Trophoblast cell (in vitro differentiated cells and primary cell): ENCODE measurements around the gene MYL12A.

Experiments used
- DNase-seq, 2 donors: peaks; one replicate each; pipeline ENCODE4 v3.0.0-alpha.2; 2016
- H2AFZ ChIP-seq: 2 replicates; pipeline ENCODE4 v1.6.1; 2013; ENCODE audit warnings: low read length, moderate library complexity, mild to moderate bottlenecking; ENCODE audit not compliant: insufficient read depth, poor library complexity
- H2AK5ac ChIP-seq: 2 replicates; pipeline ENCODE4 v1.6.1; 2013; ENCODE audit warnings: mild to moderate bottlenecking, low read length
- H2BK120ac ChIP-seq: 2 replicates; pipeline ENCODE4 v1.6.1; 2013; ENCODE audit warnings: low read length, mild to moderate bottlenecking, moderate library complexity; ENCODE audit not compliant: insufficient read depth, poor library complexity
- H2BK12ac ChIP-seq: 2 replicates; pipeline ENCODE4 v1.6.1; 2013; ENCODE audit warnings: mild to moderate bottlenecking, low read length, moderate library complexity
- H2BK5ac ChIP-seq: 2 replicates; pipeline ENCODE4 v1.6.1; 2013; ENCODE audit warnings: low read length, low read depth, moderate library complexity, mild to moderate bottlenecking; ENCODE audit not compliant: poor library complexity
- H3K14ac ChIP-seq: 2 replicates; pipeline ENCODE4 v1.6.1; 2013; ENCODE audit warnings: mild to moderate bottlenecking, low read length
- H3K18ac ChIP-seq: 2 replicates; pipeline ENCODE4 v1.6.1; 2013; ENCODE audit warnings: mild to moderate bottlenecking, low read length
- H3K23ac ChIP-seq: 2 replicates; pipeline ENCODE4 v1.6.1; 2013; ENCODE audit warnings: low read length
- H3K27ac ChIP-seq: 2 replicates; pipeline ENCODE4 v1.5.1; 2013; ENCODE audit warnings: low read depth, mild to moderate bottlenecking, inconsistent platforms, low read length, moderate library complexity
- H3K27me3 ChIP-seq: 2 replicates; pipeline ENCODE4 v1.6.1; 2013; ENCODE audit warnings: inconsistent platforms, mild to moderate bottlenecking, low read length, moderate library complexity; ENCODE audit not compliant: insufficient read depth
- H3K36me3 ChIP-seq, 2 experiments: 1 replicate in 1 of 2; 2 replicates in 1 of 2; pipeline ENCODE4 v1.6.1; 2013; ENCODE audit warnings: low read length in 2 of 2, mild to moderate bottlenecking in 2 of 2, moderate library complexity in 1 of 2; ENCODE audit not compliant: insufficient read depth in 2 of 2, control insufficient read depth in 1 of 2
- H3K4ac ChIP-seq: 2 replicates; pipeline ENCODE4 v1.6.1; 2013; ENCODE audit warnings: low read depth, mild to moderate bottlenecking, low read length, moderate library complexity
- H3K4me1 ChIP-seq, 2 experiments: 1 replicate in 1 of 2; 2 replicates in 1 of 2; pipeline ENCODE4 v1.6.1; 2013; ENCODE audit warnings: low read length in 2 of 2, mild to moderate bottlenecking in 2 of 2, moderate library complexity in 1 of 2; ENCODE audit not compliant: insufficient read depth in 2 of 2, control insufficient read depth in 1 of 2
- H3K4me2 ChIP-seq: 2 replicates; pipeline ENCODE4 v1.6.1; 2013; ENCODE audit warnings: inconsistent platforms, mild to moderate bottlenecking, low read length, moderate library complexity
- H3K4me3 ChIP-seq: 2 replicates; pipeline ENCODE4 v1.5.1; 2013; ENCODE audit warnings: mild to moderate bottlenecking, low read depth, low read length, inconsistent platforms
- H3K79me1 ChIP-seq: one replicate; pipeline ENCODE4 v1.6.1; 2013; ENCODE audit warnings: low read length
- H3K79me2 ChIP-seq: 2 replicates; pipeline ENCODE4 v1.6.1; 2013; ENCODE audit warnings: low read length, mild to moderate bottlenecking; ENCODE audit not compliant: control insufficient read depth, insufficient read depth, poor library complexity
- H3K9ac ChIP-seq: 2 replicates; pipeline ENCODE4 v1.6.1; 2013; ENCODE audit warnings: mild to moderate bottlenecking, low read length
- H3K9me3 ChIP-seq: 2 replicates; pipeline ENCODE4 v1.6.1; 2013; ENCODE audit warnings: low read depth, mild to moderate bottlenecking, control low read depth, inconsistent platforms, low read length; ENCODE audit not compliant: insufficient read depth
- H4K12ac ChIP-seq: 2 replicates; pipeline ENCODE4 v1.6.1; 2013; ENCODE audit warnings: low read depth, mild to moderate bottlenecking, low read length, moderate library complexity
- H4K8ac ChIP-seq: 2 replicates; pipeline ENCODE4 v1.6.1; 2013; ENCODE audit warnings: low read depth, mild to moderate bottlenecking, low read length, moderate library complexity
- H4K91ac ChIP-seq: one replicate; pipeline ENCODE4 v1.6.1; 2013; ENCODE audit warnings: low read depth, mild to moderate bottlenecking, low read length, moderate library complexity
- WGBS: extraction: QIAGEN DNeasy Blood & Tissue Kit; methylation state at CpG from one replicate; pipeline ENCODE4 v1.1.7; 2013; ENCODE audit warnings: missing lambda C conversion rate; ENCODE audit not compliant: insufficient read length, insufficient coverage; ENCODE audit errors: extremely low coverage; 5-methylcytosine and 5-hydroxymethylcytosine counted together

Gene MYL12A

GRCh38 chr18:3213300-3214059 lies 34.1 kb upstream of the MYL12A start:
- Histone ChIP-seq H3K27me3 (no peaks in the 10 kb centered on the region), H3K4me3 (no peak overlapping the region), H2BK120ac (no peak overlapping the region), H3K23ac (no peak overlapping the region), H3K4me2 (no peak overlapping the region), H4K8ac (no peak overlapping the region), H3K79me2 (no peaks in the 10 kb centered on the region), H2AK5ac (no peak overlapping the region), H4K12ac (no peak overlapping the region), H2AFZ (no peak overlapping the region), H3K4ac (no peak overlapping the region), H3K14ac (no peak overlapping the region), H3K9me3 (no peaks in the 10 kb centered on the region), H4K91ac (no peak overlapping the region), H3K79me1 (no peaks in the 10 kb centered on the region), H3K4me1 (peaks cover 0 to 2% of the 10 kb centered on the region in 2 experiments), H3K9ac (no peak overlapping the region), H3K36me3 (no peaks in the 10 kb centered on the region), H2BK12ac (no peak overlapping the region), H3K18ac (no peak overlapping the region), H3K27ac (no peak overlapping the region), H2BK5ac (no peak overlapping the region)
- DNase-seq: no peak
- no CpG with 5 or more reads among the region's 6 CpGs for WGBS

- H2BK12ac ChIP-seq: no peak overlapping the region
- H3K4ac ChIP-seq: no peak overlapping the region
- no peak overlapping the region for H4K91ac ChIP-seq
- no peak overlapping the region for H3K18ac ChIP-seq
- H2AK5ac ChIP-seq: no peak overlapping the region
- no CpG with 5 or more reads among the region's 36 CpGs for WGBS
- H3K9me3 ChIP-seq: no peaks in the 10 kb centered on the region
- no peak overlapping the region for H2BK120ac ChIP-seq
- no peak overlapping the region for H3K9ac ChIP-seq
- H2AFZ ChIP-seq: no peak overlapping the region
- no peak overlapping the region for H3K14ac ChIP-seq
- H3K4me3 ChIP-seq: no peak overlapping the region
- DNase-seq: no peak
- no peak overlapping the region for H4K8ac ChIP-seq
- H2BK5ac ChIP-seq: no peak overlapping the region
- H4K12ac ChIP-seq: no peak overlapping the region
- H3K27me3 ChIP-seq: no peaks in the 10 kb centered on the region
- H3K79me1 ChIP-seq: no peaks in the 10 kb centered on the region
- H3K27ac ChIP-seq: no peak overlapping the region
- no peak overlapping the region for H3K23ac ChIP-seq
- no peaks in the 10 kb centered on the region for H3K36me3 ChIP-seq
- H3K79me2 ChIP-seq: no peaks in the 10 kb centered on the region
- H3K4me1 ChIP-seq: peaks cover 0 to 2% of the 10 kb centered on the region in 2 experiments
- H3K4me2 ChIP-seq: no peak overlapping the region
Observed at GRCh38 chr18:3214855-3215637, 32.6 kb upstream of the MYL12A start.

DNA sequence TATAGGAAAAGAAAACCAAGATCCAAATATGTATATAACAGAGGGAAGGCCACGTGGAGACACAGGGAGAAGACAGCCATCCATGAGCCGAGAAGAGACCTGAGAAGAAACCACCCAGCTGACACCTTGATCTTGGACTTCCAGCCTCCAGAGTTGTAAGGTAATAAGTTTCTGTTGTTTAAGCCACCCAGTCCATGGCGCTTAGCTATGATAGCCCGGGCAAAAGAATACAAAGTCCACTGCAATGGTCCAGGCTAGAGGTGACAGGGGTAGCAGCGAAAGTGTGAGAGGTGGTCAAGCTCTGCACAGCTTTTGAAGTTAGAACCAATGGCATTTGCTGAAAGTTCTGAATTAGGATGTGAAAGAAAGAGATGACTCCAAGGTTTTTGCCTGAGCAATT lies 30.6 kb upstream of the MYL12A start:
- no peak for DNase-seq
- Histone ChIP-seq H2AFZ (no peak overlapping the region), H3K79me2 (no peaks in the 10 kb centered on the region), H3K9me3 (no peaks in the 10 kb centered on the region), H3K4me3 (no peak overlapping the region), H4K12ac (no peak overlapping the region), H2AK5ac (no peak overlapping the region), H3K9ac (no peak overlapping the region), H4K8ac (no peak overlapping the region), H3K4me1 (peaks cover 0 to 2% of the 10 kb centered on the region in 2 experiments), H3K79me1 (no peaks in the 10 kb centered on the region), H3K27ac (no peak overlapping the region), H3K18ac (no peak overlapping the region), H4K91ac (no peak overlapping the region), H2BK120ac (no peak overlapping the region), H3K27me3 (no peaks in the 10 kb centered on the region), H3K36me3 (no peaks in the 10 kb centered on the region), H3K4me2 (no peak overlapping the region), H2BK5ac (no peak overlapping the region), H3K4ac (no peak overlapping the region), H2BK12ac (no peak overlapping the region), H3K14ac (no peak overlapping the region), H3K23ac (no peak overlapping the region)
- WGBS: no CpG with 5 or more reads among the region's 5 CpGs

DNA sequence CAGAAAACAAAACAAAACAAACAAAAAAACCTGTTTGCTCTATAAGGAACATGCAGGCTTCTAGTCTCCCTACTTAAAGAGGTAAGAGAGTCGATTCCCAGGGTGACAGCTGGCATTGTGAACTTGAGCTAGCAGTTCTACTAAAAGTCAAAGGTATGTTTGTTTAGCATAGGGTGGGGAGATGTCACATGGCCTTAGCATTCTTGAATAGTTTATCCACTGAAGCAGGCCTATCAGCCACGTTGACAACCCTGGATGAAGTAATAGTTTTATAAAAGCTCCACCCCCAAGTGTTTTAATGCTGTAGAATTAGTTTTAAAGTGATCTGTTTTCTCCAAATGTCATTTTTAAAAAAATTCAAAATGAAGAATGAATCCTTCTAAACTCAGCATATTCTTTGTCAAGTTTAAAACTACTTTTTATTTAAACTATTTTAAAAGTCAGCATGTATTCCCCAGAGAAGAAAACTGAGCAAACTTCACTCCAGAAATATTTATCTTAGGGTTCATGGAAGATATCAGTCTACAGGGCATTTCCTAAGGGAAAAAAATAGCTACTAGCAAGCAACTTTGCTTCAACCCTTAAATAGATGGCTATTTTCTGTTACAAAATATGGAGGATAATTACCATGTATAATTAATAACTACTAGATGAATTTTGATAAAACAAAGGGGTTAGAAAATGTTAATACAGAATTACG lies 29.5 kb upstream of the MYL12A start:
- no peaks in the 10 kb centered on the region for H3K27me3 ChIP-seq
- H4K8ac ChIP-seq: no peak overlapping the region
- no peak overlapping the region for H3K27ac ChIP-seq
- no peak overlapping the region for H3K9ac ChIP-seq
- H2BK5ac ChIP-seq: no peak overlapping the region
- H2BK120ac ChIP-seq: no peak overlapping the region
- peaks cover 3 to 5% of the 10 kb centered on the region in 2 experiments for H3K4me1 ChIP-seq
- no peak for DNase-seq
- no peaks in the 10 kb centered on the region for H3K79me1 ChIP-seq
- no peak overlapping the region for H4K91ac ChIP-seq
- H3K18ac ChIP-seq: no peak overlapping the region
- no peaks in the 10 kb centered on the region for H3K79me2 ChIP-seq
- H3K4ac ChIP-seq: no peak overlapping the region
- no peak overlapping the region for H3K14ac ChIP-seq
- no peak overlapping the region for H3K4me2 ChIP-seq
- no peak overlapping the region for H4K12ac ChIP-seq
- H2AK5ac ChIP-seq: no peak overlapping the region
- no peaks in the 10 kb centered on the region for H3K9me3 ChIP-seq
- no peak overlapping the region for H2BK12ac ChIP-seq
- H3K4me3 ChIP-seq: no peak overlapping the region
- no peak overlapping the region for H3K23ac ChIP-seq
- WGBS: no CpG with 5 or more reads among the region's 3 CpGs
- H2AFZ ChIP-seq: no peak overlapping the region
- H3K36me3 ChIP-seq: no peaks in the 10 kb centered on the region
